Panc1 (cell line): ENCODE data around the gene ELFN1. TPM values are rescaled to one million over a fixed set of nuclear protein-coding genes. Genes with fewer than 3 reads are reported as not detected.

ENCODE experiments used
- ATAC-seq: fragments of 200-7000 bp; cut with Tn5 transposase; 2 replicates; pipeline ENCODE4 v1.9.1; 2020; ENCODE audit warnings: mild to moderate bottlenecking, moderate library complexity
- BruUV-seq: library from RNA; stranded (reverse); fragments of 400-500 nt; replicated peaks from 2 replicates; lab custom pipeline; 2021; lab: Mats Ljungman, UMichigan
- CTCF ChIA-PET: fragments of 300-600 bp; sonication (Branson Sonifier 250); formaldehyde crosslinking; loops from one replicate; lab custom pipeline; 2022; ENCODE audit warnings: antibody characterized with exemption; lab: Charles Lee
- POLR2A ChIA-PET: fragments of 300-600 bp; sonication (Branson Sonifier 250); formaldehyde crosslinking; loops from one replicate; lab custom pipeline; 2022; ENCODE audit warnings: antibody characterized with exemption; lab: Charles Lee
- DNase-seq: peaks from one replicate; pipeline ENCODE4 v3.0.0-alpha.2; 2010; ENCODE audit warnings: low read depth, low spot score
- H3K27ac ChIP-seq: 2 replicates; pipeline ENCODE4 v1.5.1; 2011; ENCODE audit warnings: mild to moderate bottlenecking, low read length, inconsistent platforms
- H3K27me3 ChIP-seq: fragments of 200-500 bp; sonication (Bioruptor generic); 2 replicates; pipeline ENCODE4 v1.6.0; 2014; ENCODE audit warnings: low read length, inconsistent platforms; ENCODE audit not compliant: control insufficient read depth, insufficient read depth
- H3K36me3 ChIP-seq: fragments of 200-500 bp; sonication (Bioruptor generic); 2 replicates; pipeline ENCODE4 v1.5.1; 2014; ENCODE audit warnings: inconsistent platforms, mild to moderate bottlenecking, low read length, moderate library complexity; ENCODE audit not compliant: control insufficient read depth, insufficient read depth
- H3K4me1 ChIP-seq: 2 replicates; pipeline ENCODE4 v1.5.1; 2011; ENCODE audit warnings: inconsistent platforms, mild to moderate bottlenecking, low read length, moderate library complexity; ENCODE audit not compliant: control insufficient read depth, insufficient read depth
- H3K4me3 ChIP-seq, 2 experiments: 2 replicates each; pipeline ENCODE4 v1.5.1; 2011 to 2012; ENCODE audit warnings: low read depth in 2 of 2, low read length in 2 of 2, mild to moderate bottlenecking in 2 of 2, inconsistent platforms in 1 of 2, moderate library complexity in 1 of 2
- H3K9me3 ChIP-seq: fragments of 200-500 bp; sonication (Bioruptor generic); 2 replicates; pipeline ENCODE4 v1.5.1; 2014; ENCODE audit warnings: low read depth, mild to moderate bottlenecking, inconsistent platforms, low read length, moderate library complexity; ENCODE audit not compliant: control insufficient read depth, insufficient read depth
- POLR2AphosphoS5 ChIP-seq: IDR thresholded peaks from 2 replicates; pipeline ENCODE4 v1.6.1; 2012; ENCODE audit warnings: mild to moderate bottlenecking, low read depth, low read length, moderate library complexity
- REST ChIP-seq, 2 experiments: IDR thresholded peaks; 2 replicates each; pipeline ENCODE4 v1.6.1; 2011 to 2012; ENCODE audit warnings: low read depth in 2 of 2, control low read depth in 1 of 2, low read length in 1 of 2, mild to moderate bottlenecking in 1 of 2, moderate library complexity in 1 of 2; ENCODE audit not compliant: insufficient read depth in 1 of 2
- SIN3A ChIP-seq: IDR thresholded peaks from 2 replicates; pipeline ENCODE4 v1.6.1; 2012; ENCODE audit warnings: low read depth, mild to moderate bottlenecking, low read length, moderate library complexity, borderline replicate concordance; ENCODE audit not compliant: insufficient read depth
- TCF7L2 ChIP-seq: IDR thresholded peaks from 2 replicates; pipeline ENCODE4 v1.6.1; 2011; ENCODE audit warnings: mild to moderate bottlenecking, low read depth, low read length, inconsistent platforms
- in situ Hi-C: cut with HindIII; loops from 2 replicates; pipeline ENCODE4 v1.10.0; 2016; ENCODE audit warnings: low sequenced_read_pairs, low pct_unique_long_range_greater_than_20kb
- intact Hi-C: fragments of 100-400 bp; cut with micrococcal nuclease; formaldehyde crosslinking; loops from one replicate; pipeline ENCODE4 v1.10.0; 2022; ENCODE audit not compliant: unreplicated experiment
- total RNA-seq: library from RNA; stranded (reverse); gene quantifications from one replicate; pipeline ENCODE4 v1.2.1, GENCODE V29; 2021; ENCODE audit not compliant: unreplicated experiment
- TF ChIP-seq, protein P1 (sequence below): fragments of 450-650 bp; IDR thresholded peaks from 2 replicates; pipeline ENCODE4 v1.5.1; 2017; ENCODE audit warnings: mild to moderate bottlenecking

The ELFN1 gene
- total RNA-seq, 1 experiment from 2014 or later: 39.0 TPM

DNA sequence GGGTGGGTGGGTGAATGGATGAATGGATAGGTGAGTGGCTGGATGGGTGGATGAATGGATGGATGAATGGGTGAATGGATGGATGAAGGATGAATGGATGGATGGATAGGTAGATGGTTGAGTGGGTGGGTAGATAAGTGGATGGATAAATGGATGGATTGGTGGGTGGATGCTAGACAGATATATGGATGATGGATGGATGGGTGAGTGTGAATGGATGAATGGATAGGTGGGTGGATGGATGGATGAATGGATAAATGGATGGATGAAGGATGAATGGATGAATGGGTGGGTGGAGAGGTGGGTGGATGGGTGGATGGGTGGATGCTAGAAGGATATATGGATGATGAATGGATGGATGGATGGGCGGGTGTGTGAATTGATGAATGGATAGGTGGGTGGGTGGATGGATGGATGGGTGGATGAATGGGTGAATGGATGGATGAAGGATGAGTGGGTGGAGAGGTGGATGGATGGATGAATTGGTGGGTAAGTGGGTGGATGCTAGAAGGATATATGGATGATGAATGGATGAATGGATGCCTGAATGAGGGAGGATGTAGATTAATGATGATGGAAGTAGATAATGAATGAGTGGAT is 20.4 kb downstream of the ELFN1 start:
- ChIA-PET CTCF (no interaction called here), POLR2A (no interaction called here)
- H3K9me3 ChIP-seq: peaks cover 5% of the 10 kb centered on the region; the same call in 1 of the 2 replicates
- intact Hi-C loops (no loop called here), in situ Hi-C loops (no loop called here)
- ATAC-seq (no peak), DNase-seq (no peak)
- H3K4me3 ChIP-seq: no peak overlapping the region
- BruUV-seq: no TSS peak
- no peak overlapping the region for H3K27ac ChIP-seq
- peaks cover 23% of the 10 kb centered on the region for H3K4me1 ChIP-seq
- no peaks in the 10 kb centered on the region for H3K27me3 ChIP-seq
- no peaks in the 10 kb centered on the region; the same call in 1 of the 2 replicates for H3K36me3 ChIP-seq
- TF ChIP-seq TCF7L2 (no peak), SIN3A (no peak), POLR2AphosphoS5 (no peak), REST (IDR thresholded peaks at IDR 0.05; ENCODE audit: insufficient read depth in 1 of 2, low read depth in 2 of 2, low read length in 1 of 2) (no peak)
- TF ChIP-seq, protein P1, sequence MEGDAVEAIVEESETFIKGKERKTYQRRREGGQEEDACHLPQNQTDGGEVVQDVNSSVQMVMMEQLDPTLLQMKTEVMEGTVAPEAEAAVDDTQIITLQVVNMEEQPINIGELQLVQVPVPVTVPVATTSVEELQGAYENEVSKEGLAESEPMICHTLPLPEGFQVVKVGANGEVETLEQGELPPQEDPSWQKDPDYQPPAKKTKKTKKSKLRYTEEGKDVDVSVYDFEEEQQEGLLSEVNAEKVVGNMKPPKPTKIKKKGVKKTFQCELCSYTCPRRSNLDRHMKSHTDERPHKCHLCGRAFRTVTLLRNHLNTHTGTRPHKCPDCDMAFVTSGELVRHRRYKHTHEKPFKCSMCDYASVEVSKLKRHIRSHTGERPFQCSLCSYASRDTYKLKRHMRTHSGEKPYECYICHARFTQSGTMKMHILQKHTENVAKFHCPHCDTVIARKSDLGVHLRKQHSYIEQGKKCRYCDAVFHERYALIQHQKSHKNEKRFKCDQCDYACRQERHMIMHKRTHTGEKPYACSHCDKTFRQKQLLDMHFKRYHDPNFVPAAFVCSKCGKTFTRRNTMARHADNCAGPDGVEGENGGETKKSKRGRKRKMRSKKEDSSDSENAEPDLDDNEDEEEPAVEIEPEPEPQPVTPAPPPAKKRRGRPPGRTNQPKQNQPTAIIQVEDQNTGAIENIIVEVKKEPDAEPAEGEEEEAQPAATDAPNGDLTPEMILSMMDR: no peak

DNA sequence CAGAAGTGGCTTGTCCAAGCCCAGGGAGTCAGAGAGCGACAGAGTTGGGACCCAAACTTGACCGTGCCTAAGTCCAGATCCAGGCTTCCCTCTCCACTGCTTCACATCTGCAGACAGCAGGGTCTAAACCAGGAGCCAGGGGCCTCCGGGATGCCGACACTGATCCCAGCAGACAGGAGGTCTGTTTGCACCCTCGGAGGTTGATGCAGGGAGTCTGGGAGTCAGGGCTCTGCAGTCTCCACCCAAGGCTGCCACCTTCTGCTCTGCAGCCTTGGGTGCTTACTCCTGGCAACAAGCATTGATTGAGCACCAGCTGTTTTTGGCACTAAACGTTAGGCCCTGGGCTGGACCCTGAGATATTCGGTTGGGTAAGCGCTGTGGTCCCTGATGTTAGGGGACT is 21.0 kb downstream of the ELFN1 start:
- in situ Hi-C loops (no loop called here), intact Hi-C loops (no loop called here)
- POLR2A ChIA-PET: no interaction called here

More for the DNA sequence above, 21.0 kb downstream of the ELFN1 start:
- peaks cover 23% of the 10 kb centered on the region for H3K4me1 ChIP-seq
- DNase-seq (no peak), ATAC-seq (no peak)
- no peak for TF ChIP-seq TCF7L2
- TF ChIP-seq, protein P1: no peak
- no peak for TF ChIP-seq SIN3A
- TF ChIP-seq POLR2AphosphoS5: no peak
- TF ChIP-seq REST (IDR thresholded peaks at IDR 0.05; ENCODE audit: insufficient read depth in 1 of 2, low read depth in 2 of 2, low read length in 1 of 2): no peak
- peaks cover 5% of the 10 kb centered on the region; the same call in 1 of the 2 replicates for H3K9me3 ChIP-seq
- CTCF ChIA-PET: no interaction called here
- no peak overlapping the region for H3K4me3 ChIP-seq
- no peaks in the 10 kb centered on the region; the same call in 1 of the 2 replicates for H3K36me3 ChIP-seq
- BruUV-seq: no TSS peak
- H3K27me3 ChIP-seq: no peaks in the 10 kb centered on the region
- H3K27ac ChIP-seq: 0 out of 2 replicates have a peak overlapping the region, but pooled peaks have one; percentile 3
